NCI-H1105 treated with DMSO at 0.1 percent for 48 hours (cell line): Measurements from ENCODE around the gene DRAXIN.
A peak's percentile ranks its signal among the peaks of the same experiment; 100 is the strongest.

ENCODE experiments used
- DNase-seq: peaks from one replicate; lab custom pipeline; 2025; lab: John Stamatoyannopoulos, UW

DRAXIN gene

DNA sequence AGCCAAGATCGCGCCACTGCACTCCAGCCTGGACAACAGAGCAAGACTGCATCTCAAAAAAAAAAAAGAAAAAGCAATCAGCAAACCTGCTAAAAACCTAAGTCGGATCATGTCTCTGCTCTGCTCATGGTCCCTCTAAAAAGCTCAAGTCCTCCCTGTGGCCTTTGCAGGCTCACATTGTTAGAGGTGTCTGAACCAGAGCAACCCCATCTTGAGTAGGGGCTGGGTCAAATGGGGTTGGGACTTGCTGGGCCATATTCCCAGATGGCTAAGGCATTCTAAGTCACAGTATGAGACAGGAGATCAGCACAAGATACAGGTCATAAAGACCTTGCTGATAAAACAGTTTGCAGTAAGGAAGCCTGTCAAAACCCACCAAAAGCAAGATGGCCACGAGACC is 3.0 kb upstream of the DRAXIN start:
- DNase-seq, result no peak

- DNase-seq, result peak; percentile 52
Measured at GRCh38 chr1:11690397-11691301, 861 bp upstream of the DRAXIN start.

DNA sequence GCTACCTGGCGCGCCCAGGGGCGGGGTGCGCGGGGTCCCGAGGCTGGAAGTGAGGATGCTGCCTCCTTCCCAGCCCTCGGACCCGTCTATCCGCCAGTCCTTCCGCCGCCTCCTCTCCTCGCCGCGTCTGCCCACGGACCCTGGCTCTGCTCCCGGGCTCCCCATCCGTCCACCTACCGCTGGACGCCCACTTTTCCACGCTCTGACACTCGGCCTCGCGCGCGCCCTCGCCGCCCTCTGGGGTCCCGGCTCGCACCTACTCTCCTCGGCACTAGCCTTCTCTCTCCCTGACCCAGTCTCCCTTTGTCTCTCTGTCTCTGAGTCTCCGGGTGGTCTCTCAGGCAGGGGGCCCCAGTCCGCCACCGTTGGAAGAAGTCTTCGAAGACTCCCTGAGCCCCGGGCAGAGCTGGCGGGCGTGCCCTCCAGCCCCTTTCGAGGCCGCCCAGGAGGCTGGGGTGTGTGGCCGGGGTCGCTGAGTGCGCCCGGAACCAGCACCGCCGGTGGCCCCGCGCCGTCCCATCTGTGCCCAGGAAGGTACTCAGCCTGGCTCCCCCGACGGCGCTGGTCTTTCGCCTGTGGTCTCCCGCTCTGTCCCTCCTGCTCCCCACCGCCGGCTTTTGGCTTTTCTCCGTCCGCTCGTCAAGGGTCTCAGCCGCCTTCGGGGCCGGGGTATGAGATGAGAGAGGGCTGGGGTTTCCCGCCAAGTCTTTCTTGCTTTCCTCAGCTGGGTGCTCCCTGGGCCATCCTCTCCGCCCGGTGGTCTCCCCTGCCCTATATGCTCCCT is 610 bp downstream of the DRAXIN start:
- DNase-seq, result no peak

DNA sequence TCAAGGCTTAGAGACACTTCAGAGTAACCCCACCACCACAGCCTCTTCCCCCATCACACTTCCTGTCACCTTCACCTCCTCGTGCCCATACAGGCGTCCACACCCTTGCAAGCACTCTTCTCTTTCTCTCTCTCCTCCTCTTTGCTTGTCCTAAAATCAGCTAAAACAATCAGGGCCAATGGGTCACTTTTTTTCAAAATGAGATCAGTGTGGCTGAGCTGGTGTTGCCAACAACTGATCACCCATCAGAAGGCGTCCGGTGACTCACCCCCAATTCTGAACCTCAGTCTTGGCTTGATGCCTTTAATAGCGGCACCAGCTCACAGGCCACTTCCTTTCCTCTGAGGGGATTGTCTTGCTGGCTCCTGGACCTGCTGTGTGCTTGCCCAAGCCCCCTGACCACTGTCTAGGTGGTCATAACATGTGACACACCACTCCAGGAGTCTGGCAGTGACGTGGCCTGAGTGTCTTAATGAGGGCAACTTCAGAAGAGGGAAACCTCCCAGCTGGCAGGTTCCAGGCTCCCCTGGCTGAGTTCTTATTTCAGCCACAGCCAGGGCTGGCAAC is 1.6 kb downstream of the DRAXIN start:
- DNase-seq, result no peak

DNA sequence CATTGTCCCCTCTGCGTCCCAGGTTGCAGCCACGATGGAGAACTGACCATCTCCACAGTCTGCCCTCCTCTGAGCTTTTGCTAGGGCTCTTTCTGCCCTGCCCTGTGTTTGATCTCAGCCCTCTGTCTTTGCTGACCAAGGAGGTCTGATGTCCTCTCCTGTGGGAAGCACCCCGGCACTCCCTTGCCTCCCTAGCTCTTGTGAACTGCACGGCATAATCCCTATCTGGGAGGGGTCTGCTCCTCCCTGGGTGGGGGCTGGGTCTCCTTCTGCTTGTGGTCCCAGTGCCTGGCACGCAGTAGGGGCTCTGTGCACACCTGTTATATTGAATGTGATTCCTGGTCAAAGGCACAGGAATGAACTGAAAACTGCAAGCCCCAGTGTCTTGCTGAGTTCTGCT is 2.4 kb downstream of the DRAXIN start:
- DNase-seq, result no peak

DNA sequence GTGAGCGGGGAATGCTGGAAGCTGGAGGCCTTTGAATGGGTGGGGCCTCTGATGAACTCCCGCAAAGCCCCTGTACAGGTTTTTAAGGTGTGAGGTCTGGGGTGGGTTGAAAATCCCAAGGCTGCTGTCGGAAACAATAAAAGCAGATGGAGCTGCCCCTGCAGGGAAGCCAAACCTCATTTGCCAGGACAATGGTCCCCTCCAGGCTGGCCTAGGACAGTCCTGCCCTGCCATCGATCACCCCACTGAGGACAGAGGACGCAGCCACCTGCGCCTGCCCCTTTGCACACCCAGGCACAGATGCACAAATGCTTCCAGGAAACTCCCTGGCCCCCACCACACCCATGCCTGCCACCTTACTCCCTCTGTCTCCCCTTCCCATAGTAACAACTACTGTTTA is 4.4 kb downstream of the DRAXIN start:
- DNase-seq, result no peak

DNA sequence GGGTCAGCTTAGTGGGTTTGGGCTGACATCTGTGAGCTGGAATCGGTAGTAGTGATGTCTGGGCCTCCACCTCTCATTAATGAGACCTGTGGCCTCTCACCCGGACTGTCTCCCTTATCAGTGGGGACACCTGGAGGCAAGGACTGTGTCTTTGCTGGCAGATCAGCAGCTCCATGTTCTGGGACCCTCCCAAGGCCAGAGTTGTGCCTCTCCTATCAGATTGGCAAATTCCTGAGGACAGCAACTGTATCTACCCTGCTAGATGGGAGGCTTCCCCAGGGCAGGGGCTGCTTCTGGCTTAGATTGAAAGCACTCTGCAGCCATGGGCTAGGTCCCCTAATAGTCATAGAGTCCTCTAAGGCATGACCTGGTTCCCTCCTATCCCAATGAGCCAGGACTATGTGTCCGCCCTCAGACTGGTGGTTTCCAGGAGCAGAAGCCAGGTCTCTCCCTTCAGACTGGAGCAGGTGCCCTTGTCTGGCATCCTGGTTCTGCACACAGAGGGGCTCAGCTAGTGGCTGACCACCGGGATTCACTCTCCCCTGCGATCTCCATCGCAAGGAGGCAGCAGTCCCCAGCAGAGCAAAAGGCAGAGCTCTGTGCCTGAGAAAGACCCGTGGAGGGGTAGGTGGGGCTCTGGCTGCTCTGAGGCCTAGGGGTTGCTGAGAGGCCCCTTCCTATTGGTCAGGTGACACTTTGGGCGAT is 5.8 kb downstream of the DRAXIN start:
- no peak for DNase-seq

DNA sequence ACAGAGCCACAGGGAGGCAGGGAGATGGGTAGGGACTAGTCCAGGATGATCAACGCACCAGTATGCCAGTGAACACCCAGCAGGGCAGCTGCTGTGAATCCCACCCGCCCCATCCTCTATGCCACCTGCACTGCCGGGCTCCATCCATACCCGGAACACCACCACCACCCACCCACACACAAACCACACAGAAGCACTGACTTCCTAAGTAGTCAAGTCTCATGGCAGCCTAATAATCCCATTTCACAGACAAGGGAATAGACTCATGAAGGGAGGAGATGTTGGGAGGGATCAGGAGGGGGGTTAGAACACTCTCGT is 6.3 kb downstream of the DRAXIN start:
- DNase-seq, result no peak

DNA sequence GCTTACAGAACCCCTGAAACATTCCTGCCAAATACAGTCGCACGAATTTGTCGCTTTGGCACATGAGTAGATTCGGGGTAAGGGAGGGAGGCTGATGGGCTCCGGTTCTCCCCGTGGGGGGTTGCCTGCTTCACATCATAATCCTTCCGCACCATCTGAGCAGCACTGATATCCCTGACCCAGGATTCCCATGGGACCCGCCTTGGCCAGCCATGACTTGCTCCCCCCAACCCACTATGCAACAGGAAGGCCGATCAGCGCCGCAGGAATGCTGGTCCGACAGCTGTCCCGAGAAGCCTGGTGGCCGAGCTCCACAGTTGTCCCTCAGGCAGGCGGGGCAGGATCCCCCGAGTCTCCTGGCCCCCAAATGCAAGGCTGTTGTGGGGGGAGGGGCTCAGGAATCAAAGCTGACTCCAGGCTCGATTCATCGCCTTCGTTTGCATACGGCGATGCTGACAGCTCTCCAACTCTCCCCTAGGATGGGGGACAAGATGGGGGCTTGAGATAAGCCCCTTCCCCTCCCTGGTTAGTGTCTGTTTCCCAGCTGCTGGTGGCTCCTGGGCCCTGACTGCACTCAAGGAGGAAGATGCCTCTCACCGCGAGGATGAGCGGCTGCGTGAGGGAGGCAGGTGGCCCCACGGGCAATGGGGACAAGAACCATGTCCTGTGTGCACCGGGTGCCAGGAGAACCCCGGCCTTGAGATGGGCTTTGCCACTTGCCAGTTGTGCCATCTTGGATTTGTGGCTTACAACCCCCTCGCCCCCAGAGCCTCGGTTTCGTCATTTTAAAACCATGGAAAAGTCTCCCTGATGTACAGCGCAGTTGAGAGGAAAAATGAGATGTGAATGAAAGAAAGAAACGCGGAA is 9.3 kb downstream of the DRAXIN start:
- no peak for DNase-seq

DNA sequence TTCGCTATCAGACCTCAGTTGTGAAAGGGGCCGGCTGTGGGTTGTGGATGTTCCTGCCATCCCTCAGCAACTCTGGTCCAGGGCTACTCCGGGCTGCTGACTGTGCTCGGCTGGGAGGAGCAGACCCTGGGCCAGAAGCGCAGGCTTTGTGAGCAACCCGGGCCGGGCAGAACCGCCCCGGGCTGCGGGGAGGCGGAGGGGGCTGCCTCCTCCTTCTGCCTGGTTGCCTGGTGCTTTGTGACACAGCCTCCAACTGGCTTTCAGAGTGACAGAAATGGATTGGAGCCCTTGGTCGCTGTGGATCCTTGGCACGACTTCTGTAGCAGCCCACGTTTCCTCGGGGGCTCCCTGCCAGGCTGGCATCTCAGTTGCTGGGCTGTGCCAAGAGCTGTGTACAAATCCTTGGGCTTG is 10.0 kb downstream of the DRAXIN start:
- DNase-seq, result no peak

GRCh38 chr1:11701981-11702803 is 10.7 kb downstream of the DRAXIN start:
- DNase-seq, result no peak

GRCh38 chr1:11703357-11704193 is 12.1 kb downstream of the DRAXIN start:
- no peak for DNase-seq

- no peak for DNase-seq
Measured at GRCh38 chr1:11704194-11704529, 12.7 kb downstream of the DRAXIN start.

DNA sequence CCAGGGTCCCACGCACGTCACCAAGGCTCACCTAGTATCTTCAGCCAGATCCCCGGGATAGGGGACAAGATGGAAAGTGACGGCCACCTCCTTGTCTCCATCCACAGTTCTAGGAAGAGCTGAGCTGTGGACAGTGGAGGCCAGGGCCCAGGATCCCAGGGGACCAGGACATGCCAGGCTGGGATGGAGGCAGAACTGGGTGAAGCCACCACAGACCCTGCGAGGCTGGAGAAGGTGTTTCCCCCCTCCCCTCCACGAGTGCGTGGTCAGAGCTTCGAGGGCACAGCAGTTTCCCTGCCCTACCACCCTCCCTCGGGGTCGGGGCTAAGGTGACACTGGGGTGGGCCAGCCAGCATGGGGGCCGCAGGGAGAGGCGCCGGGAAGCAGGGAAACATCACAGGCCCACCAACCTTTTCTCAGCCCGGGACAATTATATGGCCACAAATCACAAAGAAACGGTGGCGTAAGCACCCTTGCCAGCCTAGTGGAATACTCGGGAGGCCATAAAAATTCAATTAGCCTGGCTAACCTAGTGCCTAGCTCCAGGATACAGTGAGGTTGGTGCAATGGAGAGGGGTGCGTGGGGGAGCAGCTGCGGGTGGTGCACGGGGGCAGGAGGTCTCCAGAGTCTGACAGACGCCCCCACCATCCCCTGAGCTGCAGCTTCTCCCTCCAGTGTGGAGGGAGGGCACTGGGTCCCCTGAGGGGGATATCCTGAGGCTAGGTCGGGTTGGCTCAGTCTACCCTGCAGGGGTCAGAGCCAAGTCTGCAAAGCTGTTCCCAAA is 13.4 kb downstream of the DRAXIN start:
- no peak for DNase-seq

DNA sequence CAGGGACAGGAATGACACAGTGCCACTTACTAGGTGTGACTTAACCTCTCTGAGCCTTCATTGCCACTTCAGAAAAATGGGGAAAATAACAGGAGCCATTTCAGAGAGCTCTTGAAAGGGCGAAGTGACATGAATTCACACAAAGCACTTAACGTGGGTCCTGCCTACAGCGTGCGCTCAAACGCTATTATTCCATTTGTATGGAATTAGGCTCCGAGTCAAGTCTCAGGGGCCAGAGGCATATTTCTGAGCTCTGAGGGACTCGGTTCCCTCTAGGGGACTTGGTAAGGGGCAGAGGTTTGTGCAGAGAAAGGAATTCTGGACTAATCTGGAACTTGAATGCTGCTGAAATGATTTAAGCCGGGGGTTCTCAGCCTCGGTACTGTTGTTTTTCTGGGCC is 14.1 kb downstream of the DRAXIN start:
- no peak for DNase-seq

DNA sequence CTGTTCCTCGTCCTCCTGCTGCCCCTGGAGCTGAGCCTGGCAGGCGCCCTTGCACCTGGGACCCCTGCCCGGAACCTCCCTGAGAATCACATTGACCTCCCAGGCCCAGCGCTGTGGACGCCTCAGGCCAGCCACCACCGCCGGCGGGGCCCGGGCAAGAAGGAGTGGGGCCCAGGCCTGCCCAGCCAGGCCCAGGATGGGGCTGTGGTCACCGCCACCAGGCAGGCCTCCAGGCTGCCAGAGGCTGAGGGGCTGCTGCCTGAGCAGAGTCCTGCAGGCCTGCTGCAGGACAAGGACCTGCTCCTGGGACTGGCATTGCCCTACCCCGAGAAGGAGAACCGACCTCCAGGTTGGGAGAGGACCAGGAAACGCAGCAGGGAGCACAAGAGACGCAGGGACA is 14.8 kb downstream of the DRAXIN start:
- no peak for DNase-seq

GRCh38 chr1:11707621-11708276 is 16.2 kb downstream of the DRAXIN start:
- peak; percentile 91 for DNase-seq

DNA sequence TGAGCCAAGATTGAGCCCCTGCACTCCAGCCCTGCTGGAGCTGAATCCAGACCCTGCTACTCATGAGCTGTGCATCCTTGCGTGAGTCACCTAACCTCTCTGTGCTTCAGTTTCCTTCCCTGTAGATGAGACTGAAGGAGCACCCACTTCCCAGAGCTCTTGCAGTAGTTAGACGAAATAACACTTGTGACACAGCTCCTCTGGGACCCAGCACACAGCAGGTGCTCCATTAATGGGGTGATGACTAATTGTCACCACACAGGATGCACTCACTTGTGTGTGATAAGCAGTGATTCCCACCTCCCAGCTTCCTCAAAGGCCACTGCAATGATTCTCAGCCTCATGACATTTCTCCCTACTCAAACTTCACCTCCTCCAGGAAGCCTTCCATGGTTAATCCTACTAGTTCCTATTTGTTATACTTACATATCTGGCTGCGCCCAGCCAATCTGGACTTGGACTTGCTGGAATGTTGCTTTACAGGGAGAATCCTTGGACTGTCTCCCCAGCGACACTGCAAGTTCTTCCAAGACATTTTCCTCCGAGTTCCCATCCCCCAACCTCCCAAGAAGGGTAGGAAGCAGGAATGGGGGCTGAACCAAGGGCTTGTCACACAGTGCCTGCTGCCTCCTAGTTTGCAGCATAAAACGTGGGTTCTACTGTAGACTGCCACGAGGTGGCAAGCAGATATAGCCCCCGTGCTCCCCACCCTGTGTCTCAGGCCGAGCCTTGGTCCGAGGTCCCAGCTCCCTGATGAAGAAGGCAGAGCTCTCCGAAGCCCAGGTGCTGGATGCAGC is 17.2 kb downstream of the DRAXIN start:
- no peak for DNase-seq
